Measurements from ENCODE around the gene SNW1. TPM values are rescaled to one million over a fixed set of nuclear protein-coding genes. Genes with fewer than 3 reads are reported as not detected.

SNW1 gene
- total and polyA plus RNA-seq, 2 of the 4 experiments (the other 2 are of a cell fraction): 28.2 to 30.6 TPM

GRCh38 chr14:77738559-77739250 lies 22.3 kb downstream of the SNW1 start:
- Histone ChIP-seq H2AK5ac (ENCODE audit: low read depth, low read length) (no peak overlapping the region), H3K4ac (ENCODE audit: low read depth, low read length) (no peak overlapping the region), H2AFZ (replicated peaks; ENCODE audit: low read length, poor library complexity) (no peak overlapping the region), H3K9me1 (ENCODE audit: insufficient read depth, low read length) (no peaks in the 10 kb centered on the region; the same call in 1 of the 2 replicates), H3K23ac (ENCODE audit: low read depth, low read length) (no peak overlapping the region), H3K4me3 (ENCODE audit: insufficient read depth, low read depth, low read length) (no peak overlapping the region), H2AK9ac (replicated peaks; ENCODE audit: low read depth, low read length, poor library complexity) (no peak overlapping the region), H3K18ac (ENCODE audit: low read depth, low read length) (no peak overlapping the region), H3K27ac (ENCODE audit: insufficient read depth, low read length) (no peak overlapping the region), H3K36me3 (ENCODE audit: control insufficient read depth, insufficient read depth, low read length) (peaks cover 32% of the 10 kb centered on the region), H4K8ac (ENCODE audit: low read depth in 2 of 2, low read length in 2 of 2) (no peak overlapping the region), H2BK120ac (ENCODE audit: low read depth, low read length) (no peak overlapping the region), H3K4me2 (ENCODE audit: low read depth, low read length) (no peak overlapping the region), H3K4me1 (ENCODE audit: control insufficient read depth, insufficient read depth, low read length) (no peaks in the 10 kb centered on the region), H2BK20ac (ENCODE audit: low read depth, low read length) (no peak overlapping the region), H2BK15ac (ENCODE audit: low read depth, low read length) (no peak overlapping the region), H3K14ac (replicated peaks; ENCODE audit: low read depth, low read length) (no peak overlapping the region), H4K20me1 (ENCODE audit: insufficient read depth, low read length) (no peaks in the 10 kb centered on the region), H3K27me3 (ENCODE audit: control insufficient read depth, insufficient read depth, low read length) (no peaks in the 10 kb centered on the region), H3K79me1 (ENCODE audit: low read depth in 1 of 2, low read length in 2 of 2) (peaks cover 13 to 23% of the 10 kb centered on the region in 2 experiments), H3K9ac (ENCODE audit: low read depth, low read length) (no peak overlapping the region), H3K56ac (ENCODE audit: extremely low read depth, insufficient read depth, low read length) (no peak overlapping the region), H3K9me3 (ENCODE audit: control insufficient read depth, insufficient read depth, low read length) (no peaks in the 10 kb centered on the region), H4K91ac (ENCODE audit: insufficient read depth, low read depth, low read length) (no peak overlapping the region), H4K5ac (ENCODE audit: low read depth, low read length) (no peak overlapping the region), H2BK5ac (ENCODE audit: low read depth, low read length, poor library complexity, severe bottlenecking) (no peak overlapping the region)
- BruUV-seq (replicated peaks): no TSS peak
- intact Hi-C loops (cut with micrococcal nuclease): no loop called here
- DNase-seq (peak; percentile 45), ATAC-seq (ENCODE audit: low read depth) (no peak)
- POLR2A ChIA-PET (ENCODE audit: unreplicated experiment): no interaction called here
- CTCF ChIA-PET: no interaction called here
- dilution Hi-C loops (cut with HindIII; ENCODE audit: low sequenced_read_pairs, unreplicated experiment): no loop called here
- TF ChIP-seq NFE2L2 (IDR thresholded peaks at IDR 0.05; ENCODE audit: low read depth, low read length) (no peak), FOS (IDR thresholded peaks at IDR 0.05; ENCODE audit: low read depth, low read length) (no peak), MAZ (IDR thresholded peaks at IDR 0.05; ENCODE audit: borderline replicate concordance, low read depth, low read length) (no peak), MAFK (IDR thresholded peaks at IDR 0.05; ENCODE audit: low read depth, low read length) (no peak), RFX5 (IDR thresholded peaks at IDR 0.05; ENCODE audit: low read depth, low read length) (no peak), BHLHE40 (IDR thresholded peaks at IDR 0.05; ENCODE audit: low read depth, low read length) (no peak)
- WGBS, 2 experiments (ENCODE audit: extremely low coverage in 2 of 2, insufficient read length in 1 of 2): no CpG with 5 or more reads among the region's 7 CpGs
- in situ Hi-C loops (cut with MboI; ENCODE audit: low sequenced_read_pairs): no loop called here
